Fibroblast of villous mesenchyme (primary cell): ENCODE results near the gene NOP9. TPM values are rescaled to one million over a fixed set of nuclear protein-coding genes. Genes with fewer than 3 reads are reported as not detected.

ENCODE experiments used
- DNase-seq: peaks from one replicate; pipeline ENCODE4 v3.0.0-alpha.2; 2010; ENCODE audit warnings: low read depth
- H3K4me3 ChIP-seq: 2 replicates; pipeline ENCODE4 v1.5.1; 2011; ENCODE audit warnings: low read depth, mild to moderate bottlenecking, low read length
- total RNA-seq: library from RNA; depleted of rRNA; stranded (reverse); fragments of >200 nt; gene quantifications from 2 replicates; pipeline ENCODE4 v1.2.3, GENCODE V29; 2012
- TF ChIP-seq, protein P1 (sequence below): IDR thresholded peaks from 2 replicates; pipeline ENCODE4 v1.5.1; 2012; ENCODE audit warnings: low read depth, mild to moderate bottlenecking, low read length; ENCODE audit not compliant: insufficient read depth

NOP9 gene
- total RNA-seq, 1 donor = 29.4 TPM

DNA sequence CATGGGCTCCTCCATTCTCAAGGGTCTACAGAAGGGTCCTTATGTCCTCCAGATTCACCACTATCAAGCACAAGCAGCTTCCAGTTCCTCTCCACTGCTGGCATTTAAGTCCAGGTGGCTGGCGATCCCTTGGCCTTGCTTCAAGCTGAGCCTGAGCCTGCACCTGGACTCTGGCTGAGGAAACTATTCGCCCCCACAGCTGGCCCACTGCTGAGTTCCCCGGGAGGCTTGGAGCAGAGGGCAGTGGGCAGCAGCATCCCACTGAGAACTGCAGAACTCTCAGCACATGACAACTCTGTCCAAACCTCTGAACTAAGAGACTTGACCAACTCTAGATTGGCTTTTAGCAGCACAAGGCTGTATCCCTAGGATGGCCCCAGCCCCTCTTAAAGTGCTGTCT, 16.9 kb upstream of the NOP9 start:
- no peak overlapping the region for H3K4me3 ChIP-seq
- no peak for DNase-seq
- TF ChIP-seq, protein P1, sequence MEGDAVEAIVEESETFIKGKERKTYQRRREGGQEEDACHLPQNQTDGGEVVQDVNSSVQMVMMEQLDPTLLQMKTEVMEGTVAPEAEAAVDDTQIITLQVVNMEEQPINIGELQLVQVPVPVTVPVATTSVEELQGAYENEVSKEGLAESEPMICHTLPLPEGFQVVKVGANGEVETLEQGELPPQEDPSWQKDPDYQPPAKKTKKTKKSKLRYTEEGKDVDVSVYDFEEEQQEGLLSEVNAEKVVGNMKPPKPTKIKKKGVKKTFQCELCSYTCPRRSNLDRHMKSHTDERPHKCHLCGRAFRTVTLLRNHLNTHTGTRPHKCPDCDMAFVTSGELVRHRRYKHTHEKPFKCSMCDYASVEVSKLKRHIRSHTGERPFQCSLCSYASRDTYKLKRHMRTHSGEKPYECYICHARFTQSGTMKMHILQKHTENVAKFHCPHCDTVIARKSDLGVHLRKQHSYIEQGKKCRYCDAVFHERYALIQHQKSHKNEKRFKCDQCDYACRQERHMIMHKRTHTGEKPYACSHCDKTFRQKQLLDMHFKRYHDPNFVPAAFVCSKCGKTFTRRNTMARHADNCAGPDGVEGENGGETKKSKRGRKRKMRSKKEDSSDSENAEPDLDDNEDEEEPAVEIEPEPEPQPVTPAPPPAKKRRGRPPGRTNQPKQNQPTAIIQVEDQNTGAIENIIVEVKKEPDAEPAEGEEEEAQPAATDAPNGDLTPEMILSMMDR = no peak

- no peak for DNase-seq
- TF ChIP-seq, protein P1 = no peak
- no peak overlapping the region for H3K4me3 ChIP-seq
Observed at GRCh38 chr14:24283796-24284460, 15.7 kb upstream of the NOP9 start.

DNA sequence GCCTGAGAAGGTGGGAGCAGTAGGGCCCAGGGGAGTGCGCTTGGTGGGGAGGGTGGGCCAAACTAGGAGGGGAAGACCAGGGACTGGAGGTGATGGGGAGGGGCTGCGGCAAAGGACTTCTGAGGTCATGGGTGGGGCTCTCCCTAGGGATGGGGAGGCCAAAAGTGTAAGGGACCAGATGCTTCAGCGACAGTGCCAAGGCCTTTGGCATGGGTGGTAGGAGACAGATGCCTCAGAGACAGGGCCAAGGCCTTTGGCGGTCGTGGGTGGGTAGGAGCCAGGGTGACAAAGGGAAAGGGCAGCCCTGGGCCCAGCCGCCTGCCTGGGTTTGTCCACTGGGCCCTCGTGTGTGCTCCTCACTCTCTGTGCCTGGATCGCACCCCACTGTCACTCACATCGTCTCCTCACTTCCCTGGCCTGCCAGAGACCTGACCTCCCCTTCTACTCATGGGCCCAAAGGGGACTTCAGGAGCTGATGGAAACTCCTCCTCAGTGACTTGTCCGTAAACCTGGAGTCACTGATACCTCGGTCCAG, 15.1 kb upstream of the NOP9 start:
- DNase-seq = no peak
- H3K4me3 ChIP-seq = no peak overlapping the region
- TF ChIP-seq, protein P1 = no peak

GRCh38 chr14:24285351-24285750, 14.3 kb upstream of the NOP9 start:
- TF ChIP-seq, protein P1 = no peak
- DNase-seq = no peak
- H3K4me3 ChIP-seq = no peak overlapping the region

DNA sequence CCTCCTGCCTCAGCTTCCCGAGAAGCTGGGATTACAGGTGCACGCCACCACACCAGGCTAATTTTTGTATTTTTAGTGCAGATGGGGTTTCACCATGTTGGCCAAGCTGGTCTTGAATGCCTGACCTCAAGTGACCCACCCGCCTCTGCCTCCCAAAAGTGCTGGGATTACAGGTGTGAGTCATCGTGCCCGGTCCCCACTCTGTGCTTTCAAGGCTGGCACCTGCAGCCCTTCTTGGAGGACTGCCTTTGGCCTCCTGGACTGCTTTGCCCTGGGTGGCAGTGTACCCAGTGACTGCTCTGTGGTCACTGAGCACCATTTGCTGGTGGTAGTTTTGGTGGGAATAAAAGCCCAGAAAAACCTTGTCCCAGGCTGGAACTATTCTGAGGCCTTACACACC, 12.7 kb upstream of the NOP9 start:
- TF ChIP-seq, protein P1 = no peak
- H3K4me3 ChIP-seq = no peak overlapping the region
- no peak for DNase-seq

GRCh38 chr14:24289649-24290280, 9.9 kb upstream of the NOP9 start:
- no peak for DNase-seq
- no peak overlapping the region for H3K4me3 ChIP-seq
- TF ChIP-seq, protein P1 = no peak
